ENCODE measurements around the gene MOGAT1. TPM values are rescaled to one million over a fixed set of nuclear protein-coding genes. Genes with fewer than 3 reads are reported as not detected.
"Not testable (repeated sequence)": the region's sequence is repeated elsewhere in the genome, so short reads cannot be mapped to it uniquely, and the experiment has no call there.

Gene MOGAT1
- total RNA-seq, 8 experiments from 2014 or later: not detected

GRCh38 chr2:222677981-222678380 lies 6.5 kb downstream of the MOGAT1 start:
- peak in 1 of 8 experiments; percentile 18 for ATAC-seq (replicated peaks in 6 of 8)
- in situ Hi-C loops (cut with MboI; ENCODE audit: low pct_unique_long_range_greater_than_20kb in 2 of 9, low sequenced_read_pairs in 9 of 9, unreplicated experiment in 9 of 9): loop anchor here in 4 of 9 experiments (25.0 kb wide), 2 partner anchors 234 to 1109 kb away; no protein-coding TSS in a partner anchor
- H3K27ac ChIP-seq: no peak overlapping the region
- WGBS, 10 experiments: 17 to 100% (median 68%) methylated on average over 1 to 3 of the region's 3 CpGs; no CpG with 5 or more reads in 2 of the 10 experiments
- no peaks in the 10 kb centered on the region for H3K4me1 ChIP-seq (replicated peaks in 1 of 2)
- H3K4me3 ChIP-seq: no peak overlapping the region

GRCh38 chr2:222683805-222684204 lies 12.3 kb downstream of the MOGAT1 start:
- no peak overlapping the region for H3K27ac ChIP-seq
- in situ Hi-C loops (cut with MboI; ENCODE audit: low pct_unique_long_range_greater_than_20kb in 2 of 9, low sequenced_read_pairs in 9 of 9, unreplicated experiment in 9 of 9): loop anchor here in 5 of 9 experiments (10.0 to 25.0 kb wide), 3 partner anchors 228 to 1103 kb away; no protein-coding TSS in a partner anchor
- ATAC-seq (replicated peaks in 6 of 8): no peak
- 11 to 100% (median 83%) methylated on average over 1 to 3 of the region's 3 CpGs; no CpG with 5 or more reads in 1 of the 10 experiments for WGBS, 10 experiments
- no peaks in the 10 kb centered on the region for H3K4me1 ChIP-seq (replicated peaks in 1 of 2)
- no peak overlapping the region for H3K4me3 ChIP-seq

GRCh38 chr2:222686086-222686750 lies 14.8 kb downstream of the MOGAT1 start:
- 11 to 100% (median 80%) methylated on average over 3 to 5 of the region's 5 CpGs for WGBS, 10 experiments
- in situ Hi-C loops (cut with MboI; ENCODE audit: low pct_unique_long_range_greater_than_20kb in 2 of 9, low sequenced_read_pairs in 9 of 9, unreplicated experiment in 9 of 9): loop anchor here in 5 of 9 experiments (10.0 to 25.0 kb wide), 3 partner anchors 226 to 1101 kb away; no protein-coding TSS in a partner anchor

GRCh38 chr2:222688917-222689316 lies 17.5 kb downstream of the MOGAT1 start:
- 14 to 94% (median 80%) methylated on average over 2 of the region's 2 CpGs; no CpG with 5 or more reads in 4 of the 10 experiments for WGBS, 10 experiments
- Histone ChIP-seq H3K4me1 (replicated peaks in 1 of 2) (no peaks in the 10 kb centered on the region), H3K27ac (no peak overlapping the region), H3K4me3 (no peak overlapping the region)
- no peak for ATAC-seq (replicated peaks in 6 of 8)
- in situ Hi-C loops (cut with MboI; ENCODE audit: low pct_unique_long_range_greater_than_20kb in 2 of 9, low sequenced_read_pairs in 9 of 9, unreplicated experiment in 9 of 9): loop anchor here in 5 of 9 experiments (10.0 to 25.0 kb wide), 3 partner anchors 223 to 1098 kb away; no protein-coding TSS in a partner anchor

More at GRCh38 chr2:222686086-222686750, 14.8 kb downstream of the MOGAT1 start:
- Histone ChIP-seq H3K4me1 (replicated peaks in 1 of 2) (no peaks in the 10 kb centered on the region), H3K27ac (no peak overlapping the region), H3K4me3 (no peak overlapping the region)
- ATAC-seq (replicated peaks in 6 of 8): no peak

- in situ Hi-C loops (cut with MboI; ENCODE audit: low pct_unique_long_range_greater_than_20kb in 2 of 9, low sequenced_read_pairs in 9 of 9, unreplicated experiment in 9 of 9): loop anchor here in 5 of 9 experiments (10.0 to 25.0 kb wide), 3 partner anchors 223 to 1098 kb away; no protein-coding TSS in a partner anchor
- WGBS, 10 experiments: 17 to 100% (median 66%) methylated on average over 1 to 2 of the region's 2 CpGs; no CpG with 5 or more reads in 2 of the 10 experiments
- Histone ChIP-seq H3K4me1 (replicated peaks in 1 of 2) (no peaks in the 10 kb centered on the region), H3K27ac (no peak overlapping the region), H3K4me3 (no peak overlapping the region)
- ATAC-seq (replicated peaks in 6 of 8): no peak
Measured at GRCh38 chr2:222689322-222689721, 17.9 kb downstream of the MOGAT1 start.

- Histone ChIP-seq H3K27ac (no peak overlapping the region), H3K4me3 (no peak overlapping the region), H3K4me1 (replicated peaks in 1 of 2) (no peaks in the 10 kb centered on the region)
- WGBS, 10 experiments: 34 to 86% (median 46%) methylated on average over 1 to 9 of the region's 10 CpGs
- ATAC-seq (replicated peaks in 6 of 8): peak in 7 of 8 experiments; percentile 41 to 96 (median 73)
- in situ Hi-C loops (cut with MboI; ENCODE audit: low pct_unique_long_range_greater_than_20kb in 2 of 9, low sequenced_read_pairs in 9 of 9, unreplicated experiment in 9 of 9): loop anchor here in 5 of 9 experiments (10.0 to 25.0 kb wide), 4 partner anchors 214 to 1097 kb away; no protein-coding TSS in a partner anchor
Measured at GRCh38 chr2:222690564-222691200, 19.2 kb downstream of the MOGAT1 start.

GRCh38 chr2:222693413-222693812 lies 22.0 kb downstream of the MOGAT1 start:
- H3K4me3 ChIP-seq; ATAC-seq (replicated peaks in 6 of 8); H3K4me1 ChIP-seq (replicated peaks in 1 of 2); H3K27ac ChIP-seq: not testable (repeated sequence)
- 0 to 93% (median 71%) methylated on average over 1 to 5 of the region's 5 CpGs; no CpG with 5 or more reads in 2 of the 10 experiments for WGBS, 10 experiments
- in situ Hi-C loops (cut with MboI; ENCODE audit: low pct_unique_long_range_greater_than_20kb in 2 of 9, low sequenced_read_pairs in 9 of 9, unreplicated experiment in 9 of 9): loop anchor here in 5 of 9 experiments (10.0 to 25.0 kb wide), 4 partner anchors 211 to 1094 kb away; no protein-coding TSS in a partner anchor

GRCh38 chr2:222693837-222694236 lies 22.4 kb downstream of the MOGAT1 start:
- no peak overlapping the region for H3K27ac ChIP-seq
- no peak overlapping the region for H3K4me3 ChIP-seq
- in situ Hi-C loops (cut with MboI; ENCODE audit: low pct_unique_long_range_greater_than_20kb in 2 of 9, low sequenced_read_pairs in 9 of 9, unreplicated experiment in 9 of 9): loop anchor here in 5 of 9 experiments (10.0 to 25.0 kb wide), 4 partner anchors 211 to 1093 kb away; no protein-coding TSS in a partner anchor
- ATAC-seq (replicated peaks in 6 of 8): peak in 3 of 8 experiments; percentile 79 to 83 (median 81)
- H3K4me1 ChIP-seq (replicated peaks in 1 of 2): no peaks in the 10 kb centered on the region
- WGBS, 10 experiments: 0 to 88% (median 21%) methylated on average over 1 of the region's 1 CpG; no CpG with 5 or more reads in 4 of the 10 experiments

- Histone ChIP-seq H3K27ac (no peak overlapping the region), H3K4me3 (no peak overlapping the region), H3K4me1 (replicated peaks in 1 of 2) (no peaks in the 10 kb centered on the region)
- no peak for ATAC-seq (replicated peaks in 6 of 8)
- WGBS, 10 experiments: 13 to 100% (median 96%) methylated on average over 1 to 4 of the region's 4 CpGs; no CpG with 5 or more reads in 1 of the 10 experiments
- in situ Hi-C loops (cut with MboI; ENCODE audit: low pct_unique_long_range_greater_than_20kb in 2 of 9, low sequenced_read_pairs in 9 of 9, unreplicated experiment in 9 of 9): loop anchor here in 5 of 9 experiments (10.0 to 25.0 kb wide), 4 partner anchors 207 to 1089 kb away; no protein-coding TSS in a partner anchor
Measured at GRCh38 chr2:222698276-222698675, 26.8 kb downstream of the MOGAT1 start.

- ATAC-seq (replicated peaks in 6 of 8): no peak
- 23 to 100% methylated on average over 1 of the region's 1 CpG; no CpG with 5 or more reads in 8 of the 10 experiments for WGBS, 10 experiments
- H3K4me3 ChIP-seq: no peak overlapping the region
- in situ Hi-C loops (cut with MboI; ENCODE audit: low pct_unique_long_range_greater_than_20kb in 2 of 9, low sequenced_read_pairs in 9 of 9, unreplicated experiment in 9 of 9): no loop called here
- no peaks in the 10 kb centered on the region for H3K4me1 ChIP-seq (replicated peaks in 1 of 2)
- no peak overlapping the region for H3K27ac ChIP-seq
Measured at GRCh38 chr2:222701233-222701632, 29.8 kb downstream of the MOGAT1 start.

GRCh38 chr2:222701721-222702131 lies 30.3 kb downstream of the MOGAT1 start:
- Histone ChIP-seq H3K27ac (no peak overlapping the region), H3K4me1 (replicated peaks in 1 of 2) (no peaks in the 10 kb centered on the region), H3K4me3 (no peak overlapping the region)
- ATAC-seq (replicated peaks in 6 of 8): no peak
- in situ Hi-C loops (cut with MboI; ENCODE audit: low pct_unique_long_range_greater_than_20kb in 2 of 9, low sequenced_read_pairs in 9 of 9, unreplicated experiment in 9 of 9): no loop called here
- WGBS, 10 experiments: 17 to 91% (median 85%) methylated on average over 1 to 3 of the region's 5 CpGs; no CpG with 5 or more reads in 6 of the 10 experiments

GRCh38 chr2:222703091-222703490 lies 31.6 kb downstream of the MOGAT1 start:
- Histone ChIP-seq H3K4me1 (replicated peaks in 1 of 2) (no peaks in the 10 kb centered on the region), H3K4me3 (no peak overlapping the region), H3K27ac (no peak overlapping the region)
- no peak for ATAC-seq (replicated peaks in 6 of 8)
- in situ Hi-C loops (cut with MboI; ENCODE audit: low pct_unique_long_range_greater_than_20kb in 2 of 9, low sequenced_read_pairs in 9 of 9, unreplicated experiment in 9 of 9): no loop called here
- WGBS, 10 experiments: 33 to 100% (median 73%) methylated on average over 1 to 2 of the region's 2 CpGs; no CpG with 5 or more reads in 3 of the 10 experiments

- Histone ChIP-seq H3K27ac (no peak overlapping the region), H3K4me1 (replicated peaks in 1 of 2) (no peaks in the 10 kb centered on the region), H3K4me3 (no peak overlapping the region)
- WGBS, 10 experiments: 0 to 100% (median 78%) methylated on average over 1 to 3 of the region's 3 CpGs
- in situ Hi-C loops (cut with MboI; ENCODE audit: low pct_unique_long_range_greater_than_20kb in 2 of 9, low sequenced_read_pairs in 9 of 9, unreplicated experiment in 9 of 9): no loop called here
- ATAC-seq (replicated peaks in 6 of 8): peak in 3 of 8 experiments; percentile 33 to 68 (median 66)
Measured at GRCh38 chr2:222703886-222704285, 32.4 kb downstream of the MOGAT1 start.

Measured in motor neuron (in vitro differentiated cells).